PC-9 (cell line): ENCODE measurements around the gene LHX8. TPM values are rescaled to one million over a fixed set of nuclear protein-coding genes. Genes with fewer than 3 reads are reported as not detected.

Experiments used
- BruUV-seq: library from RNA; stranded (reverse); fragments of 400-500 nt; replicated peaks from 2 replicates; lab custom pipeline; 2021; lab: Mats Ljungman, UMichigan
- CTCF ChIA-PET: fragments of 300-600 bp; sonication (Branson Sonifier 250); formaldehyde crosslinking; loops from one replicate; lab custom pipeline; 2022; ENCODE audit warnings: antibody characterized with exemption; lab: Charles Lee
- POLR2A ChIA-PET: fragments of 300-600 bp; sonication (Branson Sonifier 250); formaldehyde crosslinking; loops from one replicate; lab custom pipeline; 2022; ENCODE audit warnings: antibody characterized with exemption; ENCODE audit not compliant: unreplicated experiment; lab: Charles Lee
- DNase-seq, 2 experiments: peaks; one replicate each; pipeline versions ENCODE4 v3.0.0 to v3.0.0-alpha.2; 2015 to 2022; ENCODE audit warnings: mixed read lengths in 1 of 2
- H2AFZ ChIP-seq: fragments of 200-600 bp; sonication (generic); 2 replicates; pipeline ENCODE4 v1.8.1; 2017; ENCODE audit warnings: antibody characterized with exemption
- H3F3A ChIP-seq: fragments of 200-600 bp; sonication (generic); 2 replicates; pipeline ENCODE4 v1.8.1; 2017; ENCODE audit warnings: antibody characterized with exemption, mild to moderate bottlenecking, low read depth; ENCODE audit not compliant: insufficient read depth
- H3K27ac ChIP-seq: fragments of 200-600 bp; sonication (generic); 2 replicates; pipeline ENCODE4 v1.6.1; 2016; ENCODE audit warnings: mixed run types
- H3K27me3 ChIP-seq: fragments of 200-600 bp; sonication (generic); 2 replicates; pipeline ENCODE4 v1.6.1; 2016; ENCODE audit warnings: low read depth, mixed run types; ENCODE audit not compliant: insufficient read depth
- H3K36me3 ChIP-seq: fragments of 200-600 bp; sonication (generic); 2 replicates; pipeline ENCODE4 v1.6.1; 2016; ENCODE audit warnings: low read depth, mixed run types
- H3K4me1 ChIP-seq: fragments of 200-600 bp; sonication (generic); replicated peaks from 2 replicates; pipeline ENCODE4 v1.6.1; 2016; ENCODE audit warnings: mixed run types; ENCODE audit not compliant: insufficient read depth
- H3K4me2 ChIP-seq: fragments of 200-600 bp; sonication (generic); 2 replicates; pipeline ENCODE4 v1.6.1; 2017; ENCODE audit warnings: mixed run types
- H3K4me3 ChIP-seq: fragments of 200-600 bp; sonication (generic); 2 replicates; pipeline ENCODE4 v1.6.1; 2016; ENCODE audit warnings: mixed run types
- H3K79me2 ChIP-seq: fragments of 200-600 bp; sonication (generic); 2 replicates; pipeline ENCODE4 v1.6.1; 2017; ENCODE audit warnings: low read depth, mixed run types
- H3K9me2 ChIP-seq: fragments of 200-600 bp; sonication (generic); 2 replicates; pipeline ENCODE4 v1.8.1; 2017; ENCODE audit warnings: mild to moderate bottlenecking; ENCODE audit not compliant: insufficient read depth
- H3K9me3 ChIP-seq: fragments of 200-600 bp; sonication (generic); 2 replicates; pipeline ENCODE4 v1.8.1; 2016; ENCODE audit warnings: low read depth; ENCODE audit not compliant: insufficient read depth
- H4K20me1 ChIP-seq: fragments of 200-600 bp; sonication (generic); 2 replicates; pipeline ENCODE4 v1.8.1; 2017; ENCODE audit not compliant: insufficient read depth
- CTCF ChIP-seq: fragments of 200-600 bp; sonication (generic); conservative IDR thresholded peaks from 2 replicates; pipeline ENCODE4 v1.6.1; 2017; ENCODE audit warnings: mixed run types, antibody characterized with exemption, mild to moderate bottlenecking, moderate library complexity
- EZH2 ChIP-seq: fragments of 200-600 bp; sonication (generic); IDR thresholded peaks from 2 replicates; pipeline ENCODE4 v1.8.0; 2017; ENCODE audit warnings: antibody characterized with exemption, low read depth
- intact Hi-C: fragments of 100-400 bp; cut with micrococcal nuclease; formaldehyde crosslinking; loops from one replicate; pipeline ENCODE4 v1.10.0; 2022; ENCODE audit not compliant: unreplicated experiment
- total RNA-seq: library from RNA; stranded (reverse); gene quantifications from 2 replicates; pipeline ENCODE4 v1.2.3, GENCODE V29; 2021

LHX8 gene
- total RNA-seq, 1 experiment from 2014 or later: not detected

GRCh38 chr1:75132242-75132811 is 1.9 kb upstream of the LHX8 start:
- CTCF ChIA-PET: no interaction called here
- no peak for DNase-seq
- H4K20me1 ChIP-seq: no peaks in the 10 kb centered on the region
- intact Hi-C loops: no loop called here
- no peaks in the 10 kb centered on the region for H3K36me3 ChIP-seq
- no peak overlapping the region for H3K4me2 ChIP-seq
- H3K4me3 ChIP-seq: no peak overlapping the region
- H3K4me1 ChIP-seq: no peaks in the 10 kb centered on the region
- no peaks in the 10 kb centered on the region for H3K79me2 ChIP-seq
- H3K9me3 ChIP-seq: no peaks in the 10 kb centered on the region
- H3F3A ChIP-seq: no peaks in the 10 kb centered on the region
- POLR2A ChIA-PET: no interaction called here
- no peak overlapping the region for H2AFZ ChIP-seq
- TF ChIP-seq EZH2 (no peak), CTCF (no peak)
- BruUV-seq: no TSS peak
- no peak overlapping the region for H3K27ac ChIP-seq
- H3K9me2 ChIP-seq: no peaks in the 10 kb centered on the region
- peaks cover 21% of the 10 kb centered on the region; the same call in 1 of the 2 replicates for H3K27me3 ChIP-seq

DNA sequence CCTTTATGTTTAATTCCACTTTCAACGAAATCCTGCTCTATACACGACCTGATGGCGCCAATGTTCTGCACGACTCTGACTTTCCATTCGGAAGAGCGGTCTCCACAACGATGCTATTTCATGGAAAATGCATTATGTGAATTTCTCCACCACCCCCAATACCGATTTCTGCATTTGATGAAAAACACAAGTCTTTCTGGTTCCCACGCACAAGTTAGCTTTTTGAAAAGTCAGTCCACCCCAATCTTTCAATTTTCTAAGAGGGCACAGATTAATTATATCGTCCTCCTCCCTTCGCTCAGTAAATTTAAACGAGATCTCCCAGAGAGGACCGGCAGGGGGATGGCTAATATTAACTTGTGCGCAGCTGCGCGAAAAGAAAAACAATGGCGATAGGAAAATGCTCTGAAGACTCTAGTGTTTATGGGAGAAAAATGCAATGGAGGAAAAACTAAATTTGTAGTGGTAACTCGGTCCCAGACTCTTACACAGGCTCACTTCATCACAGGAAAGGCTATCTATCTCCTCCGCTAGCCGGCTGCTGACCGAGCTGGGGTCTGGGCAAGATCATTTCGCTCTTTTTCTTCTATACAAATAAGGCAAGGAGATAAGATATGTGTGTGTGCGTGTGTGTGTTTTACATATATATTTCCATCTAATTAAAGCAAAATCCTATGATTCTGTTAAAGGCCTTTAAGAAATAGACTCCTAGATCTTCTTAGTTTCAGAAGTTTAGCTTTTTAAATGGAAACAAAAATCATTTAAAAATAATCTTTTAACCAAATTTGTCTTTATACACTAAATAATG is 1.2 kb upstream of the LHX8 start:
- Histone ChIP-seq H3K27ac (no peak overlapping the region), H3K4me2 (no peak overlapping the region), H3K9me3 (no peaks in the 10 kb centered on the region), H3K4me3 (no peak overlapping the region), H3K9me2 (no peaks in the 10 kb centered on the region), H2AFZ (no peak overlapping the region), H3F3A (no peaks in the 10 kb centered on the region), H3K79me2 (no peaks in the 10 kb centered on the region), H3K4me1 (no peaks in the 10 kb centered on the region), H3K36me3 (no peaks in the 10 kb centered on the region), H3K27me3 (peaks cover 16% of the 10 kb centered on the region; the same call in 1 of the 2 replicates), H4K20me1 (no peaks in the 10 kb centered on the region)
- BruUV-seq: no TSS peak
- ChIA-PET POLR2A (no interaction called here), CTCF (no interaction called here)
- intact Hi-C loops: no loop called here
- TF ChIP-seq EZH2 (no peak), CTCF (no peak)
- DNase-seq: no peak

GRCh38 chr1:75134647-75135572 is 722 bp downstream of the LHX8 start:
- CTCF ChIA-PET: no interaction called here
- Histone ChIP-seq H3K4me2 (no peak overlapping the region), H3K9me2 (no peaks in the 10 kb centered on the region), H3K79me2 (no peaks in the 10 kb centered on the region), H2AFZ (no peak overlapping the region), H3F3A (no peaks in the 10 kb centered on the region), H3K9me3 (no peaks in the 10 kb centered on the region), H3K4me1 (no peaks in the 10 kb centered on the region), H4K20me1 (no peaks in the 10 kb centered on the region), H3K4me3 (no peak overlapping the region), H3K27ac (no peak overlapping the region), H3K27me3 (peaks cover 4% of the 10 kb centered on the region; the same call in 1 of the 2 replicates), H3K36me3 (no peaks in the 10 kb centered on the region)
- TF ChIP-seq CTCF: no peak
- TF ChIP-seq EZH2: no peak
- POLR2A ChIA-PET: no interaction called here
- no TSS peak for BruUV-seq
- DNase-seq: no peak
- intact Hi-C loops: no loop called here
